CD4-positive, alpha-beta T cell treated with Interleukin-17A for 1 hour (primary cell): ENCODE measurements around the gene FXYD1.
A peak's percentile ranks its signal among the peaks of the same experiment; 100 is the strongest.

Experiments
- DNase-seq: peaks from one replicate; pipeline ENCODE4 v3.0.0-alpha.2; 2020

The FXYD1 gene

GRCh38 chr19:35108730-35109129, 29.9 kb upstream of the FXYD1 start:
- no peak for DNase-seq

DNA sequence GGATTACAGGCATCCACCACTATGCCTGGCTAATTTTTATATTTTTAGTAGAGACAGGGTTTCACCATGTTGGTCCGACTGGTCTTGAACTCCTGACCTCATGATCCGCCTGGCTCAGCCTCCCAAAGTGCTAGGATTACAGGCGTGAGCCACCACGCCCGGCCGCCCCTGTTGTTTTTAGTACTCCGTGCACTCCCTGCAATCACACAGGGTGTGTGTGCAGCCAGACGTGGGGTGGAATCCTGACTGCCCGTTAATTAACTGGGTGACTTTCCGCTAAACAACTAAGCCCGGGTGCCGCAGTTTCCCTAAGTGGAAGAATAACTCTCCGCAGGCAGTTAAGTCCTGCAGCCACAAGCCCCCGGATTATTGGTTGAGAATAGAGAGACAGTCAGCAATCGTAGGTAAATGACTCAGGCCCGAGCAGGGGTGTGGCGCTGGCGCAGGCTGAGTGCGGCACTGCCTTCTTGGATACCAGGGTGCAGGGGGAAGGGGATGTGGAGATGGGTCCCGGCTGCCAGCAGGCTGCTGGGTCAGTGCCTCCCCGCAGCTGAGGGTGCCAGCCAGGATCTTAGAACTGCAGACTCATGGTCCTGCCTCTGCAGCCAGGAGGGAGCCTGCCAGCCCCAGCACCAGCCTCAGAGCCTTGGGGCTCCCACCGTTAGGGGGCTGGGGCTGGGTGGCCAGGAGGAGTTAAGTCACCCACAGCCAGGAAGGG, 29.1 kb upstream of the FXYD1 start:
- DNase-seq, result no peak

GRCh38 chr19:35110974-35111373, 27.6 kb upstream of the FXYD1 start:
- DNase-seq, result no peak

DNA sequence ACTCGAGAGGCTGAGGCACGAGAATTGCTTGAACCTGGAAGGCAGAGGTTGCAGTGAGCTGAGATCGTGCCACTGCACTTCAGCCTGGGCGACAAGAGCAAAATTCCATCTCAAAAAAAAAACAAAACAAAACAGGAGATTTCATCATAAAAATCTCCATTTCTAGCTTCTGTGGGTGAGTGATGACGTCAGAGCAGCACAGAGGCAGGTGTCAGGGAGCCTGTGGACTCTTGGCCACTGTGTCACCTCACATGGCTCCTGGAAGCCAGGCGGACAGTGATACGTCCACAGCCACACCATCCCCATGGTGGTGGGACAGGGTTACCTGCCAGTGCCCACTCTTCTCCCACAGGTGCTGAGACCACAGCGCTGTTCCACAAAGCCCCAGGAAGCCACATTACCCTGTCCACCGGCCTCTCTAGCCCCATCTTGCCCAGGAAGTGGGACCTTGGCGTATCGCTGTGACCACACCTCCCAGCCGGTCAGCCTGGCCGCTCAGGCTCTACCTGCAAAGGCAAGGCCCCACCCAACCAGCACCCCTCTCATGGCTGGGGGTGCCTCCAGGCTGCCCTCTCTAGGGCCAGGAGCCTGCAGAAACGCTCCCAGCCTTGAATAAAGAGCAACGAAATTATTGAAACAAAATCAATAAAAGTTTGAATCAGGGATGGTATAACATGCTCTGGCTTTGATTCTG, 25.5 kb upstream of the FXYD1 start:
- DNase-seq, result no peak

DNA sequence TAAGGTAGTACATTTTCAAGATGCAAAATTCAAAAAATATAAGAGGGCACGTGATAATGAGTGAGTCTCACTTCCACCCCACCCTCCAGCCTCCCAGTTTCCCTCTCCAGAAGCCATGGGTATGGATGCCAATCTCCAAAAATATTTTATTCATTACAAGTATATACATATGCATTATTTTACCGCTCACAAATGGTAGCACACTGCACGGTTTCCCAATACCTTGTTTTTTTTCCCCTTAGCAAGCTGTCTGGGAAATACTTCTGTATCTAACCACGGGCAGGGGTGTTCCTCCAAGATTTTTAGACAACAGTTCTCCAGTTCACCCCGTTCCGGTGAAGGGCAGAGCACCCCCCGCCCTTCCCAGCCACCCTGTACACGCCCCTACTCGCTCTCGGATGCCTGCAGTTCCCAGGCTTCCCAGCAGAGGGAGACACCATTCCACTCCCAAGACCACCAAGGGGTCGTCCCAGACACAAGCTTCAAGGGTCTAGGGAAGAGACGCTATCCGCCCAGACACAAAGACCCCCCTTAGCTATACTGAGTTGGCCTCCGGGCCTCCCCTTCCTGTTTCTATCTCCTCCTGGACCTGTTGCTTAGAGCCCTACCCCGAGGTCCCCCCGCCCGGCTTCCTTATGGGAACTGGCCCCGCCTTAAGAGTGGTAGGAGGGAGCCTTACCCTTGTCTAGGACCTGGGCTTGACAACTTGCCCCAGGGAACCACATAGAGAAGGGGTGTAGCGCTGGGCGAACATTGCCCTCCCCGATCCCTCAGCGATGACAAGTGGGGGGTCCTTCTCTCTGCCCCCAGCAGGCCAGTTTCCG, 24.1 kb upstream of the FXYD1 start:
- DNase-seq, result peak; percentile 74

- no peak for DNase-seq
These were observed 23.3 kb upstream of the FXYD1 start, which contains the start of gene FXYD3 for GRCh38 chr19:35115177-35115951. Gene FXYD3, plus strand, starts transcription at chr19:35115823. Its CDS starts 3,554 bp downstream, at chr19:35119377.

GRCh38 chr19:35116072-35116801, 22.4 kb upstream of the FXYD1 start:
- no peak for DNase-seq

DNA sequence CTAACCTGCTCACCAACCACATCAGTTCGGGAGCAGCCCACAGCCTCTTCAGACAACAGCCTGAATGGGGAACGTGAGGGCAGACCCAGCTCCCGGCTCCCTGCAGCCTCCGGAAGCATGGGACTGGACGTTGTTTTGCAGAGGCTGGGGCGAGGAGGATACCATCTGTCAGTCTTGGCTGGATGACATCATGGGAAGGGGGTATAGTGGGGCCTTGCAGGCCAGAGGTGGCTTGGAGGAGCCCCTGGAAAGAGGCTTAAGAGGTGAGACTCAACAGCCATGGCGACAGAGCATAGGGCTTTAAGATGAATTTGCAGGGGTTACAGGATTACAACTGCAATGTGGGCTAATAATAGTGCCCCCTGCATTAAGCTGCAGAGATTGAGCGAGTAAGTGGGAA, 21.5 kb upstream of the FXYD1 start:
- no peak for DNase-seq

DNA sequence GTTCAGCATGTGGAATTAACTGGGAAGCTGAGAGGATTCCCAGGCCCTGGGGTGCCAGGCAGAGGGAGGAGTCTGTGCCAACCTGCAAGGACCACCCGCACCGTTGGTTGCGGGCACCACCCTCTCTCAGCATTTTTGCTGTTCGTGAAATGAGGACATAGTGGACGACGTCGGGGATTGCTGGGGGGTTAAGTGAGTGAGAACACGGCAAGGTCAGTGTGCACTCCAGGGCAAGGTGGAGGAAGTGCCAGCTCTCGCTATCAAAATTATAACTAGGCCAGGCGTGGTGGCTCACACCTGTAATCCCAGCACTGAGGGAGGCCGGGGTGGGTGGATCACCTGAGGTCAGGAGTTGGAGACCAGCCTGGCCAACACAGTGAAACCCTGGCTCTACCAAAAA, 20.8 kb upstream of the FXYD1 start:
- no peak for DNase-seq

GRCh38 chr19:35118268-35119020, 20.2 kb upstream of the FXYD1 start:
- DNase-seq, result no peak

DNA sequence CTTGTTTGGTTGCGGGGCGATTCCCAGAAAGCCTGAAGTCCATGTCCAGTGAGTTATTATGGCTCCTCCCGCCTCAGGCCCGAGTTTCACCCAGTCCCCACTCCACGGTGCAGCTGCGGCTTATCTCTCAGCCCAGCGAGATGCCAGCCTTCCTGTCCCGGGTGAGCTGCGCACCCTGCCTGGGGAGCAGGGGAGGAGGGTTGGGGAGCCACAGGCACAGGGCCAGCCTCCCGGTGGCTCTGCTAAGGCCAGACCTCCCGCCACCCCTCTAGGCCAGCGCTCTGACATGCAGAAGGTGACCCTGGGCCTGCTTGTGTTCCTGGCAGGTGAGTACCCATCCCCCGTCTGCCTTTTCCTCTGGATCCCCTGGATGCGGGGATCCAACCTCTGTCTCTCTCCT, 19.5 kb upstream of the FXYD1 start:
- DNase-seq, result no peak

DNA sequence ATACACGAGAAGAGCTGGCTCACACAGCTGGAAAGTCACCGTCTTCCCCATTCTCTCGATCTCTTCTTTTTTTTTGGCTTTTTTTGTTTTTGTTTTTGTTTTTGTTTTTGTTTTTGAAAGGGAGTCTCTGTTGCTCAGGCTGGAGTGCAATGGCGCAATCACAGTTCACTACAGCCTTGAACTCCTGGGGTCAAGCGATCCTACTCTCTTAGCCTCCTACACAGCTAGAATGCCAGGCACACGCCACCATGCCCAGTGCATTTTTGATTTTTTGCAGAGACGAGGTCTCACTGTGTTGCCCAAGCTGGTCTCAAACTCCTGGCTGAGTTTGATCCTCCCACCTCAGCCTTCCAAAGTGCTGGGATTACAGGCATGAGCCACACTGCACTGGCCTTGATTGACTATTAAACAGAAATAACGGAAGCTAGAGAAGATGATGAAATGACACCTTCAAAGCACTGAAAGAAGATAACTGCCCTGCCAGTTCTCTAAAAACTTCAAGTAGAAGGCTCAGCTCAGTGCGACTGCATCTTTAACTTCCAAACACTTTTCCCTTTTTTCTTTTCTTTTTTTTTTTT, 19.0 kb upstream of the FXYD1 start:
- DNase-seq, result no peak

DNA sequence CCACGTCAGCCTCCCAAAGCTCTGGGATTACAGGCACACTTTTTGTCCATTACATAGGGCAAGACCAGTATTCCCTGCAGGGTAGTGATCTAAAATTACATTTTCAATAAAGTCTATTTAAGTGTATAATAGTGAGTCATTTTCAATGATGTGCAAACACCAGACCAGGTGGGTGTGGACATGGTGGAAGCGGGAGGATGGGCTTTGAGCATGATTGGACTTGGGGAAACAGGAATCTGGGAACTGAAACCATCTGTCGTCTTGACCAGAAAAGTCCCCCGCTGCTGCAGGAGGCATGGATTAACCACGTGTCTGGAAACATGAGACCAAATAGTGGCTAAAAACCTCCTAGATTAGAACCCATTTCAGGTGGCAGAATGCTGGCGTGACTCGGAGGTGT, 18.1 kb upstream of the FXYD1 start:
- peak; percentile 27 for DNase-seq

DNA sequence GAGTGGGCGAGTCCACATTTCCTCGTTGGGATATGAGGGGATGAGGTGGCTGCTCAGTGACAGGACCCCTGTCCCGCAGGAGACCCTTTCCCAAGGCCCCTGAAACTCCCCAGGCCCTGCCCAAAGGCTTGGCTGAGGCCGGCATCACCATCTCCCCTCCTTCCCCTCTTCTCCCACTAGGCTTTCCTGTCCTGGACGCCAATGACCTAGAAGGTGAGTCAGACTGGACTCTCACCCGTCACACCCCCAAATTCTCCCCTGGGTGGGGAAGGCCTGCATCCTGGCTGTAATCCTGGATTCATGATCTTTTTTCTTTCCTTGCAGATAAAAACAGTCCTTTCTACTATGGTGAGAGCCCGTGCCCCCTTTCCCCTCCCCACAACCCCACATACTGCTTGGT, 17.7 kb upstream of the FXYD1 start:
- no peak for DNase-seq

GRCh38 chr19:35122687-35123551, 15.7 kb upstream of the FXYD1 start:
- DNase-seq, result no peak

DNA sequence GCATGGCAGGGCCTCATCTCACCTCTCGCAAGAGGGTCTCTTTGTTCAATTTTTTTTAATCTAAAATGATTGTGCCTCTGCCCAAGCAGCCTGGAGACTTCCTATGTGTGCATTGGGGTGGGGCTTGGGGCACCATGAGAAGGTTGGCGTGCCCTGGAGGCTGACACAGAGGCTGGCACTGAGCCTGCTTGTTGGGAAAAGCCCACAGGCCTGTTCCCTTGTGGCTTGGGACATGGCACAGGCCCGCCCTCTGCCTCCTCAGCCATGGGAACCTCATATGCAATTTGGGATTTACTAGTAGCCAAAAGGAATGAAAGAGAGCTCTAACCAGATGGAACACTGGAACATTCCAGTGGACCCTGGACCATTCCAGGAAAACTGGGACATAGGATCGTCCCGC, 15.1 kb upstream of the FXYD1 start:
- DNase-seq, result no peak

DNA sequence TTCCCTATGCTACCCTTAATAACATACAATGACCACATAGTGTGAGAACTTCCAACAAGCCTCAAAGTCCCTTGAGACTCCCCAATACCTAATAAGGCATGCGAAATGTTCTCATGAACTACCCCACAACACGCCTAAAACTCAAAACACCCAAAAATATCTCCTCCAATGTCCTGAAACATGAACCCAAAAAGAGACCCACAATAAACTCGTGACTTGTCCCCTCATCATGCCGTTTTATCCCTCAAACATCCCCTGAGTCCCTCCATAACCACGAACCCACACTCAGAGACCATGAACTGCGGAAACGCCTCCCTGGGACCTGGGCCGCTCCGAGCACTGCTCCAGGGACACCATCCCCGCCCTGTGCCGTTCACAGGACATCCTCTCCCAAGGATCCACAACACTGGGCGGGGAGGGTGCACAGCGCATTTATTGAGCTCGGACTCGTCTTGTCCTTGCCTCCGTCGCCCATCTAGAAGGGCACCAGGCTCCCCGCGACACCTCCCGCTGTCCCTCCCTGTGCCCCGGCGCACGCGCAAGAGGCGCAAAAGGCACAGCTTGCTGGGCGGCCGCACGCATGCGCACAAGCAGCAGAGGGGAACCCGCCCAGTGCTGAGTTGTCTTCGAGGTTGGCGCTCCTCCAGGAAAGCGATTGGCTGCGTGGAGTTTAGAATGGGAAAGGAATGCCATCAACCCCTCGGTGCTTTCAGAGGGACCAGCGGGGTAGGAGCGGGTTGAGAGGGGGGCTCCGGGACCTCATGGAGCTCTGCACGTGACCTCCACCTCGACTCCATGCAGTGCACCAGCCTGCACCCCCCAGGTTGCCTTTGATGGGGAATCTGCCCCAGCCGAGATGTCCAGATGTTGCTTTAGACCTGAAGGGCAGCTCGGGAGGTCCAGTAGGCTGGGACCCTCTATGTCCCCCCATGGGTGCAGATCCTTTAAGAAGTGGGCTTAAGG, 14.2 kb upstream of the FXYD1 start:
- peak; percentile 89 for DNase-seq

DNA sequence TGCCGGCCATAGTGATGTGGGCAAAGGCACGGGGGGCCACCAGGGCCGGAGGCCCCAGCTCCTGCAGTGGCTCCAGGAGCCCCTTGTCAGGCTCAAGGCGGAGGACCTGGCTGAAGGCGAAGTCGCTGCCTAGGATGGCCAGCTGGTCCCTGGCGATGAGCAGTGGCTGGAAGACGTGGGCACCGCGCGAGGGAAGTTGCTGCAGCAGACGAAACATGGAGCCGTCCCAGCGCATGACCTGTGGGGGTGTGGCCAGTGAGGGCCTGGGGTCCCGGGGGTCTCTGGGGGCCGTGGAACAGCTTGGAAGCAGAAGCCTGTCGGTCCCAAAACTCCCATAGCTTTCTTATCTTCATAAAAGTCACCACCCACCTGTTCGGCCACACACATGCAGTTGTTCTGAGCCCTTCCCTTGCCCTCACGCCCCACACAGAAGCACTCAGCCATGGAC, 13.3 kb upstream of the FXYD1 start:
- DNase-seq, result no peak
